GM12864 (cell line): ENCODE results near the gene PACS1.
"Not testable (repeated sequence)": the region's sequence is repeated elsewhere in the genome, so short reads cannot be mapped to it uniquely, and the experiment has no call there.

Experiments
- DNase-seq: peaks from one replicate; pipeline ENCODE4 v3.0.0-alpha.2; 2011; ENCODE audit warnings: low read depth
- H3K4me3 ChIP-seq: 2 replicates; pipeline ENCODE4 v1.5.1; 2011; ENCODE audit warnings: mild to moderate bottlenecking, low read depth, low read length, control low read depth
- CTCF ChIP-seq: IDR thresholded peaks from 2 replicates; pipeline ENCODE4 v1.5.1; 2011; ENCODE audit warnings: low read depth, mild to moderate bottlenecking, moderate library complexity, low read length, control low read depth, inconsistent platforms; ENCODE audit errors: missing control alignments

Gene PACS1

GRCh38 chr11:66083767-66084166 is 13.7 kb downstream of the PACS1 start:
- H3K4me3 ChIP-seq, result no peak overlapping the region
- no peak for TF ChIP-seq CTCF

GRCh38 chr11:66084821-66085475 is 14.9 kb downstream of the PACS1 start:
- no peak for DNase-seq
- no peak for TF ChIP-seq CTCF

More at GRCh38 chr11:66083767-66084166, 13.7 kb downstream of the PACS1 start:
- DNase-seq, result no peak

GRCh38 chr11:66087148-66087908 is 17.3 kb downstream of the PACS1 start:
- no peak for TF ChIP-seq CTCF
- DNase-seq, result no peak
- no peak overlapping the region for H3K4me3 ChIP-seq

More at GRCh38 chr11:66084821-66085475, 14.9 kb downstream of the PACS1 start:
- H3K4me3 ChIP-seq, result no peak overlapping the region

GRCh38 chr11:66089067-66089466 is 19.0 kb downstream of the PACS1 start:
- no peak for TF ChIP-seq CTCF
- no peak for DNase-seq
- H3K4me3 ChIP-seq, result no peak overlapping the region

- TF ChIP-seq CTCF, result no peak
- H3K4me3 ChIP-seq, result no peak overlapping the region
- no peak for DNase-seq
Observed at GRCh38 chr11:66090288-66090687, 20.2 kb downstream of the PACS1 start.

- DNase-seq, H3K4me3 ChIP-seq: not testable (repeated sequence)
Observed at GRCh38 chr11:66092125-66092524, 22.1 kb downstream of the PACS1 start.

- not testable (repeated sequence) for DNase-seq
Observed at GRCh38 chr11:66099746-66100145, 29.7 kb downstream of the PACS1 start.

More at GRCh38 chr11:66099746-66100145, 29.7 kb downstream of the PACS1 start:
- not testable (repeated sequence) for H3K4me3 ChIP-seq
